Measurements from ENCODE around the gene BCAS4.
"Not testable (repeated sequence)": the region's sequence is repeated elsewhere in the genome, so short reads cannot be mapped to it uniquely, and the experiment has no call there.

GRCh38 chr20:50778994-50779393, 15.9 kb upstream of the BCAS4 start:
- TF ChIP-seq CTCF (IDR thresholded peaks at IDR 0.05); SP1 (CRISPR knock-in tag; conservative IDR thresholded peaks at IDR 0.05); NR1H2 (CRISPR knock-in tag; IDR thresholded peaks at IDR 0.05); CREM (CRISPR knock-in tag; IDR thresholded peaks at IDR 0.05); KAT7 (CRISPR knock-in tag; IDR thresholded peaks at IDR 0.05; ENCODE audit: borderline replicate concordance); NR2C2 (CRISPR knock-in tag; IDR thresholded peaks at IDR 0.05); FOXP1 (CRISPR knock-in tag; IDR thresholded peaks at IDR 0.05; ENCODE audit: borderline replicate concordance); ZNF423 (CRISPR knock-in tag; IDR thresholded peaks at IDR 0.05): not testable (repeated sequence)
- TF ChIP-seq, protein P1, sequence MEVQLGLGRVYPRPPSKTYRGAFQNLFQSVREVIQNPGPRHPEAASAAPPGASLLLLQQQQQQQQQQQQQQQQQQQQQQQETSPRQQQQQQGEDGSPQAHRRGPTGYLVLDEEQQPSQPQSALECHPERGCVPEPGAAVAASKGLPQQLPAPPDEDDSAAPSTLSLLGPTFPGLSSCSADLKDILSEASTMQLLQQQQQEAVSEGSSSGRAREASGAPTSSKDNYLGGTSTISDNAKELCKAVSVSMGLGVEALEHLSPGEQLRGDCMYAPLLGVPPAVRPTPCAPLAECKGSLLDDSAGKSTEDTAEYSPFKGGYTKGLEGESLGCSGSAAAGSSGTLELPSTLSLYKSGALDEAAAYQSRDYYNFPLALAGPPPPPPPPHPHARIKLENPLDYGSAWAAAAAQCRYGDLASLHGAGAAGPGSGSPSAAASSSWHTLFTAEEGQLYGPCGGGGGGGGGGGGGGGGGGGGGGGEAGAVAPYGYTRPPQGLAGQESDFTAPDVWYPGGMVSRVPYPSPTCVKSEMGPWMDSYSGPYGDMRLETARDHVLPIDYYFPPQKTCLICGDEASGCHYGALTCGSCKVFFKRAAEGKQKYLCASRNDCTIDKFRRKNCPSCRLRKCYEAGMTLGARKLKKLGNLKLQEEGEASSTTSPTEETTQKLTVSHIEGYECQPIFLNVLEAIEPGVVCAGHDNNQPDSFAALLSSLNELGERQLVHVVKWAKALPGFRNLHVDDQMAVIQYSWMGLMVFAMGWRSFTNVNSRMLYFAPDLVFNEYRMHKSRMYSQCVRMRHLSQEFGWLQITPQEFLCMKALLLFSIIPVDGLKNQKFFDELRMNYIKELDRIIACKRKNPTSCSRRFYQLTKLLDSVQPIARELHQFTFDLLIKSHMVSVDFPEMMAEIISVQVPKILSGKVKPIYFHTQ (CRISPR knock-in tag; IDR thresholded peaks at IDR 0.05), result not testable (repeated sequence)
- TF ChIP-seq, protein P2, sequence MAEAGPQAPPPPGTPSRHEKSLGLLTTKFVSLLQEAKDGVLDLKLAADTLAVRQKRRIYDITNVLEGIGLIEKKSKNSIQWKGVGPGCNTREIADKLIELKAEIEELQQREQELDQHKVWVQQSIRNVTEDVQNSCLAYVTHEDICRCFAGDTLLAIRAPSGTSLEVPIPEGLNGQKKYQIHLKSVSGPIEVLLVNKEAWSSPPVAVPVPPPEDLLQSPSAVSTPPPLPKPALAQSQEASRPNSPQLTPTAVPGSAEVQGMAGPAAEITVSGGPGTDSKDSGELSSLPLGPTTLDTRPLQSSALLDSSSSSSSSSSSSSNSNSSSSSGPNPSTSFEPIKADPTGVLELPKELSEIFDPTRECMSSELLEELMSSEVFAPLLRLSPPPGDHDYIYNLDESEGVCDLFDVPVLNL (CRISPR knock-in tag; IDR thresholded peaks at IDR 0.05; ENCODE audit: borderline replicate concordance, low read depth), result not testable (repeated sequence)
- TF ChIP-seq, protein P3, sequence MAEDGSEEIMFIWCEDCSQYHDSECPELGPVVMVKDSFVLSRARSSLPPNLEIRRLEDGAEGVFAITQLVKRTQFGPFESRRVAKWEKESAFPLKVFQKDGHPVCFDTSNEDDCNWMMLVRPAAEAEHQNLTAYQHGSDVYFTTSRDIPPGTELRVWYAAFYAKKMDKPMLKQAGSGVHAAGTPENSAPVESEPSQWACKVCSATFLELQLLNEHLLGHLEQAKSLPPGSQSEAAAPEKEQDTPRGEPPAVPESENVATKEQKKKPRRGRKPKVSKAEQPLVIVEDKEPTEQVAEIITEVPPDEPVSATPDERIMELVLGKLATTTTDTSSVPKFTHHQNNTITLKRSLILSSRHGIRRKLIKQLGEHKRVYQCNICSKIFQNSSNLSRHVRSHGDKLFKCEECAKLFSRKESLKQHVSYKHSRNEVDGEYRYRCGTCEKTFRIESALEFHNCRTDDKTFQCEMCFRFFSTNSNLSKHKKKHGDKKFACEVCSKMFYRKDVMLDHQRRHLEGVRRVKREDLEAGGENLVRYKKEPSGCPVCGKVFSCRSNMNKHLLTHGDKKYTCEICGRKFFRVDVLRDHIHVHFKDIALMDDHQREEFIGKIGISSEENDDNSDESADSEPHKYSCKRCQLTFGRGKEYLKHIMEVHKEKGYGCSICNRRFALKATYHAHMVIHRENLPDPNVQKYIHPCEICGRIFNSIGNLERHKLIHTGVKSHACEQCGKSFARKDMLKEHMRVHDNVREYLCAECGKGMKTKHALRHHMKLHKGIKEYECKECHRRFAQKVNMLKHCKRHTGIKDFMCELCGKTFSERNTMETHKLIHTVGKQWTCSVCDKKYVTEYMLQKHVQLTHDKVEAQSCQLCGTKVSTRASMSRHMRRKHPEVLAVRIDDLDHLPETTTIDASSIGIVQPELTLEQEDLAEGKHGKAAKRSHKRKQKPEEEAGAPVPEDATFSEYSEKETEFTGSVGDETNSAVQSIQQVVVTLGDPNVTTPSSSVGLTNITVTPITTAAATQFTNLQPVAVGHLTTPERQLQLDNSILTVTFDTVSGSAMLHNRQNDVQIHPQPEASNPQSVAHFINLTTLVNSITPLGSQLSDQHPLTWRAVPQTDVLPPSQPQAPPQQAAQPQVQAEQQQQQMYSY (CRISPR knock-in tag; IDR thresholded peaks at IDR 0.05), result not testable (repeated sequence)
- TF ChIP-seq, protein P4, sequence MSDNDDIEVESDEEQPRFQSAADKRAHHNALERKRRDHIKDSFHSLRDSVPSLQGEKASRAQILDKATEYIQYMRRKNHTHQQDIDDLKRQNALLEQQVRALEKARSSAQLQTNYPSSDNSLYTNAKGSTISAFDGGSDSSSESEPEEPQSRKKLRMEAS (CRISPR knock-in tag; IDR thresholded peaks at IDR 0.05), result not testable (repeated sequence)
